GM19467 (cell line): ENCODE results near the gene ICE2.

Source experiments
- ATAC-seq: cut with Tn5 transposase; IDR thresholded peaks from one replicate; pipeline ENCODE4 v1.9.1; 2021; ENCODE audit warnings: mild to moderate bottlenecking, moderate library complexity; ENCODE audit not compliant: unreplicated experiment

ICE2 gene

GRCh38 chr15:60372756-60373155, 106.2 kb downstream of the ICE2 start:
- no peak for ATAC-seq

DNA sequence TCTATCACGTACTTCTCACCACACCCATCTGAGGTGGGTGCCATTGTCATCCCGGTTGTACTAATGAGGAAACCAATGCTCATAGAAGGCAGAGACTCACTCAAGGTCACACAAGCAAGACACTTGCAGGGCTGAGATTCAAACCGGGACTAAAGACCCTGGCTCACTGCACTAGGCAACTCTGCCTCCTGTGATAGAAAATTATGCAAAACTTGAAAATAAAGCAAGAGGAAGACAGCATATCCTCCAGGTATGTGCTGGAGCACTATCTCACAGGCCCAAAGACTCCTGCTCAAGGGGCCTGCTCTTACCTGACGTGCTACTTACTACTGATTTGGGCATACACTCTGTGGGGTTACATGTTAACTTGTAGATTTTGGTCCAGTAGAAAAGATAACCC, 106.7 kb downstream of the ICE2 start:
- ATAC-seq, result no peak

DNA sequence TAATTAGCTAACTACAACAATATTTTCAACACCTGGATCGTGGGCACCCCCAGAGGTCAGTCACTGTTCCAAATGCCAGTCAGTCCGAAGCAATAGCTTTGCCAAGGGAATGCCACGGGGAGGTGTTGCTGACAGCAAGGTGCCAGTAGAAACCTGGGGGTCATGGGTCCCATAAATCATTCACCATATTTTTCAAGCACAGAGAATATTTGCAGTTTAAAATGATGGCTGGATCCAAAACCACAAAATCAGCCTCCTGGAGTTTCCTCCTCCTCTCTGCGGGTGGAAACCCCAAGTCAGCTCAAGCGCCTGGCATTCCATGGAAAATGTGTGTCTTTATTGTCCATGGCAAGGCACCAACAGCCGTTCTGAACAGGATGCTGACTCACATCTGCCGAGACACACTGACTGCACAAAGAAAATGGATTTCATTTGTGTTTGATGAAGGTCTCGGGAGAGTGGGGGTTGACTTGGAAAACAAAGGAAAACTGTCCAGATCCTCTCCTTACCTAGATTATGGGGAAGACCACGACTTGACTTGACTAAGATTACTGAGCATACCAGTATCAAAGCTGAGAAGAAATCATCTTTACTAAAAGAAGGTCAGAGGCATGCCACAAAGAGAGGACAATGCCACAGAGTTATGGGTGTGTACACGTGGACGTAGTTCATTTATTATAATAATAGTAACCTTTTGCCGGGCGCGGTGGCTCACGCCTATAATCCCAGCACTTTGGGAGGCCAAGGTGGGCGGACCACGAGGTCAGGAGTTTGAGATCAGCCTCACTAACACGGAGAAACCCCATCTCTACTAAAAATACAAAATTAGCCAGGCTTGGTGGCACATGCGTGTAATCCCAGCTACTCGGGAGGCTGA, 107.5 kb downstream of the ICE2 start:
- ATAC-seq, result no peak

GRCh38 chr15:60370869-60371136, 108.1 kb downstream of the ICE2 start:
- no peak for ATAC-seq

- ATAC-seq, result no peak
These were observed 108.7 kb downstream of the ICE2 start for GRCh38 chr15:60370105-60370868.

GRCh38 chr15:60369696-60370095, 109.2 kb downstream of the ICE2 start:
- ATAC-seq, result no peak
